ENCODE results near the gene S100P. TPM values are rescaled to one million over a fixed set of nuclear protein-coding genes. Genes with fewer than 3 reads are reported as not detected.
"Not testable (repeated sequence)": the region's sequence is repeated elsewhere in the genome, so short reads cannot be mapped to it uniquely, and the experiment has no call there.

Gene S100P
- total RNA-seq, 1 donor from 2014 or later, result 16.1 TPM

GRCh38 chr4:6671648-6672047, 22.0 kb upstream of the S100P start:
- no peaks in the 10 kb centered on the region for H3K27me3 ChIP-seq (ENCODE audit: low read depth)
- DNase-seq, result no peak
- no peaks in the 10 kb centered on the region for H3K9me3 ChIP-seq
- TF ChIP-seq CTCF (IDR thresholded peaks at IDR 0.05), result no peak
- no peak for ATAC-seq
- H3K27ac ChIP-seq, result no peak overlapping the region
- H3K36me3 ChIP-seq, result peaks cover 7% of the 10 kb centered on the region
- intact Hi-C loops (cut with DNase I), result no loop called here
- H3K4me1 ChIP-seq, result peaks cover 20% of the 10 kb centered on the region
- H3K4me3 ChIP-seq, result no peak overlapping the region

GRCh38 chr4:6672131-6672530, 21.5 kb upstream of the S100P start:
- intact Hi-C loops (cut with DNase I), result no loop called here

GRCh38 chr4:6672541-6673190, 21.0 kb upstream of the S100P start:
- H3K27me3 ChIP-seq (ENCODE audit: low read depth), result not testable (repeated sequence)

More at GRCh38 chr4:6672131-6672530, 21.5 kb upstream of the S100P start:
- peaks cover 25% of the 10 kb centered on the region for H3K4me1 ChIP-seq
- no peaks in the 10 kb centered on the region for H3K9me3 ChIP-seq
- H3K27ac ChIP-seq, result no peak overlapping the region
- peaks cover 7% of the 10 kb centered on the region for H3K36me3 ChIP-seq
- no peaks in the 10 kb centered on the region for H3K27me3 ChIP-seq (ENCODE audit: low read depth)
- no peak for DNase-seq
- ATAC-seq, result no peak
- H3K4me3 ChIP-seq, result no peak overlapping the region
- TF ChIP-seq CTCF (IDR thresholded peaks at IDR 0.05), result no peak

GRCh38 chr4:6673191-6673659, 20.5 kb upstream of the S100P start:
- H3K36me3 ChIP-seq; intact Hi-C loops (cut with DNase I); DNase-seq; H3K27me3 ChIP-seq (ENCODE audit: low read depth); H3K9me3 ChIP-seq: not testable (repeated sequence)
- peak overlapping the region; percentile 83 for H3K4me3 ChIP-seq
- peaks cover 30% of the 10 kb centered on the region for H3K4me1 ChIP-seq
- peak overlapping the region; percentile 78 for H3K27ac ChIP-seq
- peak; percentile 31 to 34 for ATAC-seq

More at GRCh38 chr4:6672541-6673190, 21.0 kb upstream of the S100P start:
- ATAC-seq; H3K27ac ChIP-seq; DNase-seq; intact Hi-C loops (cut with DNase I); H3K9me3 ChIP-seq; H3K36me3 ChIP-seq; H3K4me3 ChIP-seq: not testable (repeated sequence)
- H3K4me1 ChIP-seq, result peaks cover 30% of the 10 kb centered on the region

GRCh38 chr4:6673660-6674499, 19.8 kb upstream of the S100P start:
- TF ChIP-seq CTCF (IDR thresholded peaks at IDR 0.05), result no peak
- Histone ChIP-seq H3K9me3 (no peaks in the 10 kb centered on the region), H3K4me3 (peak overlapping the region; percentile 83), H3K27me3 (ENCODE audit: low read depth) (no peaks in the 10 kb centered on the region), H3K36me3 (peaks cover 7% of the 10 kb centered on the region), H3K27ac (peak overlapping the region; percentile 78), H3K4me1 (peaks cover 30% of the 10 kb centered on the region)
- intact Hi-C loops (cut with DNase I), result no loop called here
- ATAC-seq, result peak; percentile 92 to 97
- DNase-seq, result peak; percentile 97

- intact Hi-C loops (cut with DNase I), result no loop called here
- DNase-seq, result no peak
- ATAC-seq, result peak; percentile 17 to 56
Observed at GRCh38 chr4:6674500-6675149, 19.1 kb upstream of the S100P start.

More at GRCh38 chr4:6674500-6675149, 19.1 kb upstream of the S100P start:
- H3K27me3 ChIP-seq (ENCODE audit: low read depth), result no peaks in the 10 kb centered on the region
- peak; percentile 41 for TF ChIP-seq CTCF (IDR thresholded peaks at IDR 0.05)
- peaks cover 7% of the 10 kb centered on the region for H3K36me3 ChIP-seq
- no peaks in the 10 kb centered on the region for H3K9me3 ChIP-seq
- H3K4me1 ChIP-seq, result peaks cover 30% of the 10 kb centered on the region
- H3K4me3 ChIP-seq, result peak overlapping the region; percentile 83
- H3K27ac ChIP-seq, result peak overlapping the region; percentile 78
